GM18511 (cell line): Measurements from ENCODE around the gene CPNE7.

ENCODE experiments used
- ATAC-seq: cut with Tn5 transposase; IDR thresholded peaks from one replicate; pipeline ENCODE4 v1.9.1; 2021; ENCODE audit warnings: mild to moderate bottlenecking, moderate library complexity; ENCODE audit not compliant: unreplicated experiment

CPNE7 gene

GRCh38 chr16:89601906-89602272, 26.3 kb downstream of the CPNE7 start:
- no peak for ATAC-seq

- ATAC-seq: no peak
These were observed 26.9 kb downstream of the CPNE7 start for GRCh38 chr16:89602273-89602951.

GRCh38 chr16:89602952-89603590, 27.5 kb downstream of the CPNE7 start:
- ATAC-seq: no peak

- ATAC-seq: no peak
These were observed 29.2 kb downstream of the CPNE7 start for GRCh38 chr16:89604764-89605163.

- ATAC-seq: no peak
These were observed 29.8 kb downstream of the CPNE7 start for GRCh38 chr16:89605186-89605970.

GRCh38 chr16:89606006-89606405, 30.4 kb downstream of the CPNE7 start:
- ATAC-seq: no peak

GRCh38 chr16:89607453-89607852, 31.9 kb downstream of the CPNE7 start:
- no peak for ATAC-seq

- no peak for ATAC-seq
These were observed 32.6 kb downstream of the CPNE7 start for GRCh38 chr16:89607937-89608740.

- ATAC-seq: no peak
These were observed 34.5 kb downstream of the CPNE7 start for GRCh38 chr16:89610108-89610453.

GRCh38 chr16:89612415-89613166, 37.0 kb downstream of the CPNE7 start:
- ATAC-seq: no peak

- ATAC-seq: no peak
These were observed 37.8 kb downstream of the CPNE7 start, which contains the start of gene DPEP1 for GRCh38 chr16:89613231-89613953. TSS of gene DPEP1 (plus strand) at chr16:89613642. CDS start at chr16:89630411, 16,769 bp downstream.

- no peak for ATAC-seq
These were observed 38.4 kb downstream of the CPNE7 start for GRCh38 chr16:89613954-89614459.

- ATAC-seq: no peak
These were observed 39.6 kb downstream of the CPNE7 start for GRCh38 chr16:89615176-89615575.

GRCh38 chr16:89615596-89616090, 40.1 kb downstream of the CPNE7 start:
- ATAC-seq: no peak

- ATAC-seq: no peak
These were observed 41.1 kb downstream of the CPNE7 start for GRCh38 chr16:89616623-89617022.

GRCh38 chr16:89617036-89617435, 41.5 kb downstream of the CPNE7 start:
- no peak for ATAC-seq

GRCh38 chr16:89618109-89618998, 42.8 kb downstream of the CPNE7 start:
- ATAC-seq: no peak

- no peak for ATAC-seq
These were observed 44.3 kb downstream of the CPNE7 start for GRCh38 chr16:89619840-89620239.
